ENCODE results near the gene ZNF329.

DNA sequence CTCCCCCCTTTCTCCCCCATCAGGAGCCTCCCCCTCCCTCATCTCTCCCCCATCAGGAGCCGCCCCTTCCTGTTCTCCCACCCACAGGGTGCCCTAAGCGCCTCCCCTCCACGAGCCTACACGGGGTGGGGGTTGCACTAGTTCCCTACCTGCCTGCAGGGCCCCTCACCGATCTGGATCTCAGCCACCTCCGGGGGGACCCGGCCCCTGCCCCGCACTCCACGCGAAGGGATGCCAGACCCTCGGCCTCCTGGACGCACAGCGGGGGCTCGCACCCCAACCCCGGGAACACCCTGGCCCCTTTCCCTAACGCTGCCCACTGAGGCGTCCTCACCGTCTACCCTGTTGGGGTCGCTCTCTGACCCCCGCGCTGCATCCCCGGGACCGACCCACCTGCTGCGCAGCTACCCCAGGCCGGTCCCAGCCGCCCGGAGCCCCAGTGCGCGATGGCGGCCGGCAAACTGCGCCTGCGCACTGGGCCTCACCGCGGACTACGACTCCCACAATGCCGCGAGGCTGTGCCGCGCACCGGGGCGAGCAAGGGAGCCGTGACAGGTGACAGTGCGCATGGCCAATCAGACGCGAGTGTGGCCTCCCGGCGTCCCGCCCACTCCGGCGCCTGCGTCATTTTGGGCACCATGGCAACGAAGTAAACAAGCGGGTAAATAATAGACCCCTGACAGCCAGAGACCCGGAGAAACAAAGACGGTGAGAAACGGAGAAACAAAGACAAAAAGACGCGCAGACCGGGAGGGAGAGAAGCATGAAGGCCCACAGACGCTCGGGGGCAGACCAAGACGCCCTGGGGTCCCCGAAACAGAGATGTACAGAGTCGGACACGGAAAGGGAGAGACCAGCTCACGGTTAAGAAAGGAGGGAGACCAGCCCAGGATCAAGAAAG is 52.6 kb downstream of the ZNF329 start, which contains the start of gene ZSCAN18:
- no peak for TF ChIP-seq EZH2 (IDR thresholded peaks at IDR 0.05; ENCODE audit: low read depth)
- TF ChIP-seq, protein P1, sequence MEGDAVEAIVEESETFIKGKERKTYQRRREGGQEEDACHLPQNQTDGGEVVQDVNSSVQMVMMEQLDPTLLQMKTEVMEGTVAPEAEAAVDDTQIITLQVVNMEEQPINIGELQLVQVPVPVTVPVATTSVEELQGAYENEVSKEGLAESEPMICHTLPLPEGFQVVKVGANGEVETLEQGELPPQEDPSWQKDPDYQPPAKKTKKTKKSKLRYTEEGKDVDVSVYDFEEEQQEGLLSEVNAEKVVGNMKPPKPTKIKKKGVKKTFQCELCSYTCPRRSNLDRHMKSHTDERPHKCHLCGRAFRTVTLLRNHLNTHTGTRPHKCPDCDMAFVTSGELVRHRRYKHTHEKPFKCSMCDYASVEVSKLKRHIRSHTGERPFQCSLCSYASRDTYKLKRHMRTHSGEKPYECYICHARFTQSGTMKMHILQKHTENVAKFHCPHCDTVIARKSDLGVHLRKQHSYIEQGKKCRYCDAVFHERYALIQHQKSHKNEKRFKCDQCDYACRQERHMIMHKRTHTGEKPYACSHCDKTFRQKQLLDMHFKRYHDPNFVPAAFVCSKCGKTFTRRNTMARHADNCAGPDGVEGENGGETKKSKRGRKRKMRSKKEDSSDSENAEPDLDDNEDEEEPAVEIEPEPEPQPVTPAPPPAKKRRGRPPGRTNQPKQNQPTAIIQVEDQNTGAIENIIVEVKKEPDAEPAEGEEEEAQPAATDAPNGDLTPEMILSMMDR (conservative IDR thresholded peaks at IDR 0.05), result no peak
